ENCODE data around the gene PDC. TPM values are rescaled to one million over a fixed set of nuclear protein-coding genes. Genes with fewer than 3 reads are reported as not detected.

Gene PDC
- total RNA-seq, 2 donors from 2014 or later = not detected

DNA sequence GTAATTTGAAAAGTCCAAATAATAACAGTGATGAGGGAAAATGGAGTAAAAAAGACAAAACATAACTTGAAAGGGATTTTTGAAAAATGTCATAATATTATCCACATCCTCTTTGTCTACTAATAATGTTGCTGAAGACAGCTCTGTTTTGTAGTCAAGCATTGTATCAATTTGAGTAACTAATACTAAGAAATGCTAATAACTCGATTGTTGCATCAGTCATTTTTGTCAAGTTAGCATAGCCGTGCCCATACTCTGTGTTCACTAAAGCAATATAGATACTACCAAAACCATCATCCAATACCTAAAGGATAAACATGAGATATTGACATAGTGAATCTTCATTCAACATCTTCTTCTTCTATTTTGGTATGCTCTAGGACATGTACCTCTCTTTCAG is 17.3 kb downstream of the PDC start:
- Histone ChIP-seq H3K9ac (ENCODE audit: extremely low read depth, low read length, poor library complexity, severe bottlenecking) (no peak overlapping the region), H3K27ac (ENCODE audit: low read depth, low read length) (no peak overlapping the region), H3K27me3 (ENCODE audit: control insufficient read depth, insufficient read depth, low read length, poor library complexity, severe bottlenecking) (no peaks in the 10 kb centered on the region), H3K4me1 (ENCODE audit: control insufficient read depth, insufficient read depth, low read length) (no peaks in the 10 kb centered on the region), H3K36me3 (ENCODE audit: control insufficient read depth, insufficient read depth, low read length) (no peaks in the 10 kb centered on the region), H3K9me3 (ENCODE audit: control insufficient read depth, low read length) (no peaks in the 10 kb centered on the region), H3K4me3 (ENCODE audit: low read length) (no peak overlapping the region)
- Mint-ChIP-seq H3K4me1 (peaks cover 8% of the 10 kb centered on the region), H3K36me3 (ENCODE audit: low read depth) (no peaks in the 10 kb centered on the region), H3K27ac (no peak overlapping the region), H3K4me3 (no peak overlapping the region), H3K9me3 (no peaks in the 10 kb centered on the region), H3K27me3 (ENCODE audit: insufficient read depth) (peaks cover under 1% of the 10 kb centered on the region)
- DNase-seq = no peak
- WGBS, 2 experiments (ENCODE audit: insufficient coverage in 1 of 2, insufficient read length in 1 of 2) = 89% methylated on average over 2 of the region's 2 CpGs; no CpG with 5 or more reads in 1 of the 2 experiments
- TF ChIP-seq, protein P1, sequence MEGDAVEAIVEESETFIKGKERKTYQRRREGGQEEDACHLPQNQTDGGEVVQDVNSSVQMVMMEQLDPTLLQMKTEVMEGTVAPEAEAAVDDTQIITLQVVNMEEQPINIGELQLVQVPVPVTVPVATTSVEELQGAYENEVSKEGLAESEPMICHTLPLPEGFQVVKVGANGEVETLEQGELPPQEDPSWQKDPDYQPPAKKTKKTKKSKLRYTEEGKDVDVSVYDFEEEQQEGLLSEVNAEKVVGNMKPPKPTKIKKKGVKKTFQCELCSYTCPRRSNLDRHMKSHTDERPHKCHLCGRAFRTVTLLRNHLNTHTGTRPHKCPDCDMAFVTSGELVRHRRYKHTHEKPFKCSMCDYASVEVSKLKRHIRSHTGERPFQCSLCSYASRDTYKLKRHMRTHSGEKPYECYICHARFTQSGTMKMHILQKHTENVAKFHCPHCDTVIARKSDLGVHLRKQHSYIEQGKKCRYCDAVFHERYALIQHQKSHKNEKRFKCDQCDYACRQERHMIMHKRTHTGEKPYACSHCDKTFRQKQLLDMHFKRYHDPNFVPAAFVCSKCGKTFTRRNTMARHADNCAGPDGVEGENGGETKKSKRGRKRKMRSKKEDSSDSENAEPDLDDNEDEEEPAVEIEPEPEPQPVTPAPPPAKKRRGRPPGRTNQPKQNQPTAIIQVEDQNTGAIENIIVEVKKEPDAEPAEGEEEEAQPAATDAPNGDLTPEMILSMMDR (conservative IDR thresholded peaks at IDR 0.05) = no peak

DNA sequence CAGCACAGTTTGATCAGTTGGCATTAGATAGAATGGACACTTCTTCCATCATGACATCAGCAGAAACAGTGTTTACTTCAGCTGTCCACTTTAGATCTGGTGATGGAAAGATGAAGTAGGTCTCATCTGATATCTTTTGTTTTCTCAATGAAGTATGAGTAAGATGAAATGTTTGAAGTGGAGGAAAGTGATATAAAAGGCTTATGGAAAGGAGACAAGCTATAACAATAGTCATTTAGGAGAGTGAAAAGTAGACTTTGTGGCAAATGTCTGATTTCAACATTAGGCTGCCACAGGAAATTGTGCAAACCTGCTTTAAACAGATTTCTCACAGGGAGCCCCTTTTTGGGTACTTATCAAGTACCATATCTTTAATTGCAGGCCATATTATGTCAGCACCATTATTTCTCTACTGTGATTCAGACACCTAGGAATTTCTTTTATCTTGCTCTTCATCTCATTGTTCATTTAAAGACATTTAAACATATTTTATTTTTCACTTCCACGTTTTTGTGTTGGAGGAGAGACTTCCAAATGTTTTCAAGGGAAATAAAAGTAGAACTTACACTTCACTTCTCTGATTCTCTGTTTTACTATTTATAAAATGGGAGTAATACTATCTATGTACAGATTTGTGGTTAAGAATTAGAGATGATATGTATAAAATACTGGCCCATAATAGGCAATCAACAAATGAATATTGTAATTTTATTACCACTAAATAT is 18.1 kb downstream of the PDC start:
- no peak overlapping the region for H3K4me3 ChIP-seq (ENCODE audit: low read length)
- Mint-ChIP-seq H3K9me3 (no peaks in the 10 kb centered on the region), H3K27ac (no peak overlapping the region), H3K4me1 (peaks cover 8% of the 10 kb centered on the region), H3K27me3 (ENCODE audit: insufficient read depth) (peaks cover 2% of the 10 kb centered on the region), H3K4me3 (no peak overlapping the region), H3K36me3 (ENCODE audit: low read depth) (no peaks in the 10 kb centered on the region)
- no peaks in the 10 kb centered on the region for H3K36me3 ChIP-seq (ENCODE audit: control insufficient read depth, insufficient read depth, low read length)
- WGBS, 2 experiments (ENCODE audit: insufficient coverage in 1 of 2, insufficient read length in 1 of 2) = no CpG with 5 or more reads among the region's 1 CpG
- H3K9me3 ChIP-seq (ENCODE audit: control insufficient read depth, low read length) = no peaks in the 10 kb centered on the region
- no peak overlapping the region for H3K27ac ChIP-seq (ENCODE audit: low read depth, low read length)
- H3K4me1 ChIP-seq (ENCODE audit: control insufficient read depth, insufficient read depth, low read length) = no peaks in the 10 kb centered on the region
- TF ChIP-seq, protein P1 (conservative IDR thresholded peaks at IDR 0.05) = no peak
- no peak overlapping the region for H3K9ac ChIP-seq (ENCODE audit: extremely low read depth, low read length, poor library complexity, severe bottlenecking)
- no peak for DNase-seq
- no peaks in the 10 kb centered on the region for H3K27me3 ChIP-seq (ENCODE audit: control insufficient read depth, insufficient read depth, low read length, poor library complexity, severe bottlenecking)

DNA sequence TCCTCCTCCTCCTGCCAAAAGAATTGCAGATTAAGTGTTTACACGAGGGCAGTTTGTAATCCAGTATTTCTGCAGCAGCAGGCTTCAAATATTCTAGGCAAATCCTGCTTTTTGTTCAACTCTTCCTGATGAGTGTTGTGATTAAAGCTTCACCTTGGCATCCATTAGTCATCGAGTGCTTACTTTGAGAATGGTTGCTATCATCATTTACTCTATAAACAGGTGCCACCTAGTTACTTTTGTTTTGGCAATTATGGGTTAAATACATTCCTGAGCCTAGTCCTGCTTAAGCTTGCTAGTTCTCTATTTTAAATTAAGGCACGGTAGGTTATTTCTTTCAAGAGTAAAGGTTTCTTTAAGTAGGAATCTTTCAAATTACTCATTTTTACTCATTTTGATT is 20.3 kb downstream of the PDC start:
- Histone ChIP-seq H3K27ac (ENCODE audit: low read depth, low read length) (no peak overlapping the region), H3K36me3 (ENCODE audit: control insufficient read depth, insufficient read depth, low read length) (no peaks in the 10 kb centered on the region), H3K9ac (ENCODE audit: extremely low read depth, low read length, poor library complexity, severe bottlenecking) (no peak overlapping the region), H3K9me3 (ENCODE audit: control insufficient read depth, low read length) (no peaks in the 10 kb centered on the region), H3K27me3 (ENCODE audit: control insufficient read depth, insufficient read depth, low read length, poor library complexity, severe bottlenecking) (no peaks in the 10 kb centered on the region), H3K4me1 (ENCODE audit: control insufficient read depth, insufficient read depth, low read length) (no peaks in the 10 kb centered on the region), H3K4me3 (ENCODE audit: low read length) (no peak overlapping the region)
- TF ChIP-seq, protein P1 (conservative IDR thresholded peaks at IDR 0.05) = no peak
- Mint-ChIP-seq H3K4me3 (no peak overlapping the region), H3K9me3 (no peaks in the 10 kb centered on the region), H3K27me3 (ENCODE audit: insufficient read depth) (peaks cover 2% of the 10 kb centered on the region), H3K36me3 (ENCODE audit: low read depth) (no peaks in the 10 kb centered on the region), H3K4me1 (peaks cover 8% of the 10 kb centered on the region), H3K27ac (no peak overlapping the region)
- WGBS, 2 experiments (ENCODE audit: insufficient coverage in 1 of 2, insufficient read length in 1 of 2) = 60 to 83% methylated on average over 1 to 3 of the region's 3 CpGs
- no peak for DNase-seq
